ENCODE results near the gene FILIP1. TPM values are rescaled to one million over a fixed set of nuclear protein-coding genes. Genes with fewer than 3 reads are reported as not detected.

Gene FILIP1
- total and polyA plus RNA-seq, 10 of the 15 experiments (the other 5 are each of a cell fraction or from before 2014, with no cell fraction given) = 0.23 to 2.0 (median 0.44) TPM

DNA sequence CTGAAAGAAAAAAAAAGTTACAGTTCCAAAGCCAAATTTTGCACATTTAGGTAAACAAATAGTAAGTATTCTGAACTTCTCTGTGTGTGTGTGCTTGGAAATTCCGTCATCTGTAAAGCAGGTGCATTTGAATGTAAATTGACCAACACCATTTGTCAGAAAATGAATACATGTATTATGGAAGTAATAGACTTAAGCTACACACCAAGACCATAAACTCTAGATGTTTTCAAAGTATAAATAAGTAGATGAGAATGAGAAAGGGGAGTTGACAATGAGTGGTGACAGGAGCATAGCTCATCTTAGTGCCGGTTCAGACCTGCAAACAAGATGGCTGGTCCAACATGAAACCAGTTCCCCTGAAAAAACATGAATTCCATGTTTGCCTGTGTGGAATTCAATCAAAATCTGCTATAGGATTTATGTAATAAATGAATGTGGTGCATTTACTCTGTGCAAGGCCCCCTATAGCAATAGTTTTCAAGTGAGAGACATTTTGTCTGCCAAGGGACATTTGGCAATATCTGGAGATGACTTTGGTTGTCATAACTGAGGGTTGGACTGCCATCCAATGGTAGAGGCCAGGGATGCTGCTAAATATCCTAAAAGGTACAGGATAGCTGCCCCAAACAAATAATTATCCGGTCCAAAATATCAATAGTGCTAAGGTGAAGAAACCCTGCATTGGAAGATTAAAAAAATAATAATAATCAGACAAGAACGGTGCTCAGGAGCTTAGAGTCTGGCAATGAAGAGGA, 11.0 kb upstream of the FILIP1 start:
- Histone ChIP-seq H3K4me3 (no peak overlapping the region), H3K9ac (ENCODE audit: control insufficient read depth, insufficient read depth, low read length) (no peak overlapping the region), H3K79me2 (ENCODE audit: control insufficient read depth, insufficient read depth, low read length) (no peaks in the 10 kb centered on the region), H3K4me1 (ENCODE audit: control insufficient read depth, insufficient read depth, low read length) (no peaks in the 10 kb centered on the region), H2AFZ (ENCODE audit: control insufficient read depth, low read depth, low read length) (no peak overlapping the region), H3K27ac (ENCODE audit: control insufficient read depth, insufficient read depth) (no peak overlapping the region), H4K20me1 (ENCODE audit: control insufficient read depth, insufficient read depth) (no peaks in the 10 kb centered on the region), H3K36me3 (ENCODE audit: control insufficient read depth in 2 of 2, insufficient read depth in 2 of 2, low read length in 1 of 2) (no peaks in the 10 kb centered on the region), H3K27me3 (replicated peaks in 1 of 2; ENCODE audit: control insufficient read depth in 2 of 2, insufficient read depth in 2 of 2, low read length in 1 of 2) (no peaks in the 10 kb centered on the region), H3K9me3 (replicated peaks; ENCODE audit: control insufficient read depth, insufficient read depth, low read length) (no peaks in the 10 kb centered on the region; the same call in 1 of the 3 replicates), H3K4me2 (ENCODE audit: control insufficient read depth, insufficient read depth) (no peak overlapping the region)
- in situ Hi-C loops (cut with MboI) = no loop called here
- 74% methylated on average over 4 of the region's 4 CpGs for WGBS (ENCODE audit: insufficient coverage, insufficient replicate concordance, low lambda C conversion rate, missing lambda C conversion rate)
- POLR2A ChIA-PET = interaction anchor here (0.6 to 1.3 kb wide), 3 partner anchors 10 to 268 kb away, joined by 3 to 6 read pairs (median 5); partner anchors contain the start of gene FILIP1
- SMC1A ChIA-PET (ENCODE audit: uncharacterized antibody, unreplicated experiment) = interaction anchor here (0.6 to 2.8 kb wide), 25 partner anchors 9 to 279 kb away, joined by 3 to 35 read pairs (median 4); no protein-coding TSS in a partner anchor
- DNase-seq (ENCODE audit: low read depth, low spot score) = no peak
- ATAC-seq = peak; percentile 55
- FAIRE-seq = no peak
- no TSS peak for BruUV-seq (replicated peaks)
- intact Hi-C loops (cut with micrococcal nuclease; ENCODE audit: unreplicated experiment) = no loop called here
- RAD21 ChIA-PET (ENCODE audit: unreplicated experiment) = interaction anchor here (0.6 to 3.0 kb wide), 17 partner anchors 9 to 1728 kb away, joined by 3 to 30 read pairs (median 3); partner anchors contain the start of gene FILIP1
- CTCF ChIA-PET = interaction anchor here (0.7 to 4.7 kb wide), 17 partner anchors 8 to 295 kb away, joined by 3 to 68 read pairs (median 5); partner anchors contain the start of genes COX7A2 and FILIP1
- TF ChIP-seq, protein P1, sequence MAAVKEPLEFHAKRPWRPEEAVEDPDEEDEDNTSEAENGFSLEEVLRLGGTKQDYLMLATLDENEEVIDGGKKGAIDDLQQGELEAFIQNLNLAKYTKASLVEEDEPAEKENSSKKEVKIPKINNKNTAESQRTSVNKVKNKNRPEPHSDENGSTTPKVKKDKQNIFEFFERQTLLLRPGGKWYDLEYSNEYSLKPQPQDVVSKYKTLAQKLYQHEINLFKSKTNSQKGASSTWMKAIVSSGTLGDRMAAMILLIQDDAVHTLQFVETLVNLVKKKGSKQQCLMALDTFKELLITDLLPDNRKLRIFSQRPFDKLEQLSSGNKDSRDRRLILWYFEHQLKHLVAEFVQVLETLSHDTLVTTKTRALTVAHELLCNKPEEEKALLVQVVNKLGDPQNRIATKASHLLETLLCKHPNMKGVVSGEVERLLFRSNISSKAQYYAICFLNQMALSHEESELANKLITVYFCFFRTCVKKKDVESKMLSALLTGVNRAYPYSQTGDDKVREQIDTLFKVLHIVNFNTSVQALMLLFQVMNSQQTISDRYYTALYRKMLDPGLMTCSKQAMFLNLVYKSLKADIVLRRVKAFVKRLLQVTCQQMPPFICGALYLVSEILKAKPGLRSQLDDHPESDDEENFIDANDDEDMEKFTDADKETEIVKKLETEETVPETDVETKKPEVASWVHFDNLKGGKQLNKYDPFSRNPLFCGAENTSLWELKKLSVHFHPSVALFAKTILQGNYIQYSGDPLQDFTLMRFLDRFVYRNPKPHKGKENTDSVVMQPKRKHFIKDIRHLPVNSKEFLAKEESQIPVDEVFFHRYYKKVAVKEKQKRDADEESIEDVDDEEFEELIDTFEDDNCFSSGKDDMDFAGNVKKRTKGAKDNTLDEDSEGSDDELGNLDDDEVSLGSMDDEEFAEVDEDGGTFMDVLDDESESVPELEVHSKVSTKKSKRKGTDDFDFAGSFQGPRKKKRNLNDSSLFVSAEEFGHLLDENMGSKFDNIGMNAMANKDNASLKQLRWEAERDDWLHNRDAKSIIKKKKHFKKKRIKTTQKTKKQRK (IDR thresholded peaks at IDR 0.05; ENCODE audit: low read depth, low read length) = no peak
- TF ChIP-seq NR2C2 (IDR thresholded peaks at IDR 0.05; ENCODE audit: borderline replicate concordance, control insufficient read depth, insufficient read length, low read depth) (no peak), HDGF (IDR thresholded peaks at IDR 0.05) (no peak), STAT1 (conservative IDR thresholded peaks at IDR 0.05) (no peak), RAD21 (IDR thresholded peaks at IDR 0.05; ENCODE audit: insufficient read depth, low read depth, low read length) (peak; percentile 42; the same call in 1 of the 2 replicates), WRNIP1 (IDR thresholded peaks at IDR 0.05; ENCODE audit: borderline replicate concordance, low read depth, low read length) (no peak), FOS (IDR thresholded peaks at IDR 0.05; ENCODE audit: borderline replicate concordance, extremely low read depth, insufficient read length) (no peak), CBFB (IDR thresholded peaks at IDR 0.05; ENCODE audit: low read depth) (no peak), CREB1 (IDR thresholded peaks at IDR 0.05; ENCODE audit: low read depth) (no peak), LARP7 (IDR thresholded peaks at IDR 0.05) (no peak)
- TF ChIP-seq, protein P2, sequence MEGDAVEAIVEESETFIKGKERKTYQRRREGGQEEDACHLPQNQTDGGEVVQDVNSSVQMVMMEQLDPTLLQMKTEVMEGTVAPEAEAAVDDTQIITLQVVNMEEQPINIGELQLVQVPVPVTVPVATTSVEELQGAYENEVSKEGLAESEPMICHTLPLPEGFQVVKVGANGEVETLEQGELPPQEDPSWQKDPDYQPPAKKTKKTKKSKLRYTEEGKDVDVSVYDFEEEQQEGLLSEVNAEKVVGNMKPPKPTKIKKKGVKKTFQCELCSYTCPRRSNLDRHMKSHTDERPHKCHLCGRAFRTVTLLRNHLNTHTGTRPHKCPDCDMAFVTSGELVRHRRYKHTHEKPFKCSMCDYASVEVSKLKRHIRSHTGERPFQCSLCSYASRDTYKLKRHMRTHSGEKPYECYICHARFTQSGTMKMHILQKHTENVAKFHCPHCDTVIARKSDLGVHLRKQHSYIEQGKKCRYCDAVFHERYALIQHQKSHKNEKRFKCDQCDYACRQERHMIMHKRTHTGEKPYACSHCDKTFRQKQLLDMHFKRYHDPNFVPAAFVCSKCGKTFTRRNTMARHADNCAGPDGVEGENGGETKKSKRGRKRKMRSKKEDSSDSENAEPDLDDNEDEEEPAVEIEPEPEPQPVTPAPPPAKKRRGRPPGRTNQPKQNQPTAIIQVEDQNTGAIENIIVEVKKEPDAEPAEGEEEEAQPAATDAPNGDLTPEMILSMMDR (IDR thresholded peaks at IDR 0.05 in 2 of 3, conservative IDR thresholded peaks at IDR 0.05 in 1 of 3; ENCODE audit: control insufficient read depth in 2 of 3, extremely low read depth in 1 of 3, insufficient read depth in 1 of 3, low read depth in 3 of 3, low read length in 3 of 3) = peak in 1 of 3 experiments; percentile 33; a peak in 2 of 6 replicates
- TF ChIP-seq, protein P3, sequence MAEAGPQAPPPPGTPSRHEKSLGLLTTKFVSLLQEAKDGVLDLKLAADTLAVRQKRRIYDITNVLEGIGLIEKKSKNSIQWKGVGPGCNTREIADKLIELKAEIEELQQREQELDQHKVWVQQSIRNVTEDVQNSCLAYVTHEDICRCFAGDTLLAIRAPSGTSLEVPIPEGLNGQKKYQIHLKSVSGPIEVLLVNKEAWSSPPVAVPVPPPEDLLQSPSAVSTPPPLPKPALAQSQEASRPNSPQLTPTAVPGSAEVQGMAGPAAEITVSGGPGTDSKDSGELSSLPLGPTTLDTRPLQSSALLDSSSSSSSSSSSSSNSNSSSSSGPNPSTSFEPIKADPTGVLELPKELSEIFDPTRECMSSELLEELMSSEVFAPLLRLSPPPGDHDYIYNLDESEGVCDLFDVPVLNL (IDR thresholded peaks at IDR 0.05; ENCODE audit: low read depth, low read length) = no peak

Data from GM12878 (cell line).